H7 (cell line): ENCODE measurements around the gene DPYD. TPM values are rescaled to one million over a fixed set of nuclear protein-coding genes. Genes with fewer than 3 reads are reported as not detected.

Experiments used
- DNase-seq: peaks from one replicate; pipeline ENCODE4 v3.0.0; 2012
- H3K27me3 ChIP-seq: 2 replicates; pipeline ENCODE4 v1.6.0; 2011; ENCODE audit warnings: mild to moderate bottlenecking, low read length; ENCODE audit not compliant: control insufficient read depth, insufficient read depth
- H3K36me3 ChIP-seq: replicated peaks from 2 replicates; pipeline ENCODE4 v1.5.1; 2011; ENCODE audit warnings: low read length; ENCODE audit not compliant: control insufficient read depth, insufficient read depth
- H3K4me3 ChIP-seq: 2 replicates; pipeline ENCODE4 v1.5.1; 2011; ENCODE audit warnings: low read depth, mild to moderate bottlenecking, control low read depth, low read length, moderate library complexity; ENCODE audit not compliant: insufficient read depth
- total RNA-seq: library from RNA; depleted of rRNA; stranded (reverse); fragments of >200 nt; shearing (Covaris generic); gene quantifications from 2 replicates; pipeline ENCODE4 v1.2.3, GENCODE V29; 2014

The DPYD gene
- total RNA-seq, 1 experiment from 2014 or later = 0.59 TPM

- H3K27me3 ChIP-seq = no peaks in the 10 kb centered on the region
- no peaks in the 10 kb centered on the region for H3K36me3 ChIP-seq
- DNase-seq = no peak
- H3K4me3 ChIP-seq = no peak overlapping the region
These were observed 783.8 kb downstream of the DPYD start for GRCh38 chr1:97136996-97137395.

- H3K4me3 ChIP-seq = no peak overlapping the region
- no peak for DNase-seq
- no peaks in the 10 kb centered on the region for H3K27me3 ChIP-seq
- no peaks in the 10 kb centered on the region for H3K36me3 ChIP-seq
These were observed 784.9 kb downstream of the DPYD start for GRCh38 chr1:97135972-97136371.

DNA sequence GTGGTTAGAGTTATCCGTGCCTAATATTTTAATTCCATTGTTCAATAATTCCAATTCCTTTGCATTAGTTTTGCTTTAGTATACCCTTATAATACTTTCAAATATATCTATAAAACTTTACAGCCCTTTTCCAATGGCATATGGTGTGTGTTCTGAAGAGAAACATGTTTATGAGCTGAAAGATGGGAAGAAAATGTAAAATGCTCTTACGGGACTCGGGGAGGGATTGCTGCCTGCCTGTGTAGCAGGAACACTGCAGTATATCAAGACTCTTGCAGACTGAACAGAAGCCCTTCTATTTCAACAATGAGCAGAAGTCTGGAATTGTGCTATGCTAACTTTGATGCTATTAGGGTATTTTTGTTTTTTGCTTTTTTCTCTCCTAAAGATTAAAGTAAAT, 792.4 kb downstream of the DPYD start:
- Histone ChIP-seq H3K36me3 (no peaks in the 10 kb centered on the region), H3K4me3 (no peak overlapping the region), H3K27me3 (no peaks in the 10 kb centered on the region)
- no peak for DNase-seq

GRCh38 chr1:97123717-97124431, 797.0 kb downstream of the DPYD start:
- DNase-seq = no peak
- Histone ChIP-seq H3K36me3 (no peaks in the 10 kb centered on the region), H3K27me3 (no peaks in the 10 kb centered on the region; the same call in 1 of the 2 replicates), H3K4me3 (no peak overlapping the region)

DNA sequence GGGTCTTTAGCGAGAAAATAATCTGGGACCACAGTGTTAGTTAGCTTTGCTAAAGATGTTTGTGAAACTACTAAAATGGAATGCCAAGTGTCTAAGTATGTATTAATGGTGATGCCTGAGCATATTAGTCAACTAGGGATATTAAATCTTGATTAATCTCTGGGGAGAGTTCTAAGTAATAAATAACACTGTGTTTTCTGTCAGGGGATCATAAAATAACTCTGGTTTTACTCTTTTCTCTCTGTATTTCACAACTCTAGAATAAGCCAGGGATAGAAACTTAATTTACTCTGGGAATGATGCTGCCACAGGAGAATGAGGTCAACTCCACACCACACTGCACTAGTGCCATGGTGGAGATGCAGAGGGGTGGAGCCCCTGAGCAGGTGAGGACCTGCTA, 800.0 kb downstream of the DPYD start:
- Histone ChIP-seq H3K36me3 (no peaks in the 10 kb centered on the region), H3K27me3 (no peaks in the 10 kb centered on the region; the same call in 1 of the 2 replicates), H3K4me3 (no peak overlapping the region)
- DNase-seq = no peak

DNA sequence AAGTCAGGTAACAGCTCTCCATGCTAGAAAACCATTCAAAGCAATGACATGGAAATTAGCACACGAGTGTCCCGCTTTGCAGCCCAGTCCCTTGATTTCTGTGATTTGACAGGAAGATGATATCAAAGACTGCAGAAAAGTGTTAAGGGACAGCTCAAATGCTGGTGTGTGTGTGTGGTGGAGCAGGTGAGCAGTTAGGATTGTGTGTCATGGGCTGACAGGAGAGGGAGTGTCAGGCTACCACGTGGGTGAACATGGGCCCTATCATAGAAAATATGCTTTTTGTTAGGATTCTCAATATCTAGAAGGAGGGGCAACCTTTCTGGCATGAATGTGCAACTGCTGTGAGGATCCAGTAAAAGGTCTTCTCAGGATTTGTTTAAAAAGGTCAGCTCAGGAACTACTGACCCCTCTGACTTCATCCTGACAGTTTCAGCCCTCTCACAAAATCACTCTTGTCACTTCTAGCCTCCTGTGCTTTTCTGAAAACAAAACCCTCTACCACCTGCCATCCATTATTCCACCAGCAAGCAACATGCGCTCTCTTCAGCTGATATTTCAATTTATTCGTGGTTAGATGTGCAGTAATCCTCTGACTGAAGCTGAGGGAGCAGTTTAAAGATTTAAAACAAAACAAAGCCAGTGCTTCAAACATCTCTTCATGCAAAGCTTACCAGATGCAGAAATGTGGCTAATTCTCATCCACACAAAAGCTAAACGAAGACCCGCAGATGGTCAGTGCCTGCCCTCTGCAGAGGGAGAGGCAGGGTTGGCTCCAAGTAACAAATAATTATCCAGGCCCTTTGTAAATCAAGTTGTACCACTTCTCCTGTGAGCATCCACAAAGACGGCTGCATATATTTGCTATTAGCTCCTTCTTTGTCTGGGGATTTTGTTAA, 801.3 kb downstream of the DPYD start:
- no peaks in the 10 kb centered on the region; the same call in 1 of the 2 replicates for H3K27me3 ChIP-seq
- no peak for DNase-seq
- no peak overlapping the region for H3K4me3 ChIP-seq
- H3K36me3 ChIP-seq = no peaks in the 10 kb centered on the region

DNA sequence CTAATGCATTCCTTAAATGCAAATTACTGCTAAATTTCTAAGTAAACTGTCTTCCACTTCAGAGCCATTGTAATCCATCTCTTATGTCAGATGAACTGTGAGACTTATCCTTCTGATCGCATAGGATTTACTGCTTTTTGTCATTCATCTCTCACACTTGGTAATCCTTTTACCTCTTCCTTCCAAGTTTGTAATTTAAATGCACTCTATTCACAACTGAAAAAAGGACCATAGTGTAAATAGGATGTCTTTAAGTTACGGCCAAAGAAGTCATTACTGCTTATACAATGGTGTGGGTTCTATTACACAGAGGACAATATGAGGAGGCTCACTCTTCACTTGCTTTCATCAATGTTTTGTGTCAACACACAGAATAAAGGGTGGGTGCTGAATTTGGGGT, 806.0 kb downstream of the DPYD start:
- H3K36me3 ChIP-seq = no peaks in the 10 kb centered on the region
- no peak for DNase-seq
- H3K4me3 ChIP-seq = no peak overlapping the region
- no peaks in the 10 kb centered on the region; the same call in 1 of the 2 replicates for H3K27me3 ChIP-seq

DNA sequence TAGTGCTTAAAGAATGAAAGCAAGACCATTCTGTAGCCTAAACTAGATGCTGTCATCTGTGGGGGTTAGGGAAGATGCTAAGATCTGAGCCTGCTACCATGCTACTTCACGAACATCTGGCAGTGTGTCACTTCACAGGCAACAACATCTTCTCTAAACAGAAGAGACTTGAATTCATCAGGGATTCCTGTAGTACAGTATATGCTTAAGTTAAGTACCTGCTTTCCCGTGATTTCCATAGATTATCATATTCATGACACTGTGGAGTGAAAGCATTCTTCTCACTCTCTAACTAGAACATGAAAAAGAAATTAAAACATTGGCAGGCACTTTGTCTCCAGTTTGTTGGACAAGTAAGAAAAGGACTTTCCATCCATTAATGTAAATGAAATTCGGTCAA, 808.4 kb downstream of the DPYD start:
- Histone ChIP-seq H3K27me3 (no peaks in the 10 kb centered on the region; the same call in 1 of the 2 replicates), H3K4me3 (no peak overlapping the region), H3K36me3 (no peaks in the 10 kb centered on the region)
- DNase-seq = no peak

GRCh38 chr1:97108179-97108578, 812.7 kb downstream of the DPYD start:
- H3K36me3 ChIP-seq = no peaks in the 10 kb centered on the region
- no peak overlapping the region for H3K4me3 ChIP-seq
- DNase-seq = no peak
- no peaks in the 10 kb centered on the region; the same call in 1 of the 2 replicates for H3K27me3 ChIP-seq

DNA sequence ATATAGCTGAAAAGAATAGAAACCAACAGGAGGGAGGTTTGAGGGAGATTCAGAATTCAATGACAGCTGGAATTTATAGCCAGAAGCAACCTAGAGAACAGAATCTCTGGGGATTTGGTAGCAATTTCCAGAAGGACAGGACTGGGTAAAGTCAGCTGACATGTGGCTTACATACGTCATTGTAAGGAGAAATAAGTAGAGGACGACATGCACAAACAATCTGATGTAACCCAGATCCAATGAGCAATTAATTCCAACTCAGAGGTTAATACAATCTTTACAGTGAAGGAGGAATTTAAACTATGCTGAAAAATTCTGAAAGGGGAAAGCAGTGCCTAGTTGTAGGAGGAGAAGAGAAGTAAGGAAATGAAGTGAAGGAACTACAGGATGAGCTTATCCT, 815.3 kb downstream of the DPYD start:
- no peaks in the 10 kb centered on the region for H3K27me3 ChIP-seq
- no peak overlapping the region for H3K4me3 ChIP-seq
- H3K36me3 ChIP-seq = no peaks in the 10 kb centered on the region
- no peak for DNase-seq

- Histone ChIP-seq H3K4me3 (no peak overlapping the region), H3K36me3 (no peaks in the 10 kb centered on the region), H3K27me3 (no peaks in the 10 kb centered on the region)
- no peak for DNase-seq
These were observed 819.3 kb downstream of the DPYD start for GRCh38 chr1:97101509-97101908.

- H3K27me3 ChIP-seq = no peaks in the 10 kb centered on the region
- no peak for DNase-seq
These were observed 823.4 kb downstream of the DPYD start for GRCh38 chr1:97097404-97097925.

GRCh38 chr1:97095764-97096163, 825.1 kb downstream of the DPYD start:
- no peaks in the 10 kb centered on the region for H3K36me3 ChIP-seq
- H3K4me3 ChIP-seq = no peak overlapping the region
- no peak for DNase-seq
- H3K27me3 ChIP-seq = no peaks in the 10 kb centered on the region

More at GRCh38 chr1:97097404-97097925, 823.4 kb downstream of the DPYD start:
- no peaks in the 10 kb centered on the region for H3K36me3 ChIP-seq
- no peak overlapping the region for H3K4me3 ChIP-seq

GRCh38 chr1:97094247-97094972, 826.4 kb downstream of the DPYD start:
- Histone ChIP-seq H3K36me3 (no peaks in the 10 kb centered on the region), H3K27me3 (no peaks in the 10 kb centered on the region), H3K4me3 (no peak overlapping the region)
- no peak for DNase-seq
